HG02763 (cell line): ENCODE measurements around the gene ARPIN.

Experiments used
- ATAC-seq: cut with Tn5 transposase; IDR thresholded peaks from one replicate; pipeline ENCODE4 v1.9.1; 2021; ENCODE audit warnings: mild to moderate bottlenecking, moderate library complexity; ENCODE audit not compliant: unreplicated experiment

Gene ARPIN

DNA sequence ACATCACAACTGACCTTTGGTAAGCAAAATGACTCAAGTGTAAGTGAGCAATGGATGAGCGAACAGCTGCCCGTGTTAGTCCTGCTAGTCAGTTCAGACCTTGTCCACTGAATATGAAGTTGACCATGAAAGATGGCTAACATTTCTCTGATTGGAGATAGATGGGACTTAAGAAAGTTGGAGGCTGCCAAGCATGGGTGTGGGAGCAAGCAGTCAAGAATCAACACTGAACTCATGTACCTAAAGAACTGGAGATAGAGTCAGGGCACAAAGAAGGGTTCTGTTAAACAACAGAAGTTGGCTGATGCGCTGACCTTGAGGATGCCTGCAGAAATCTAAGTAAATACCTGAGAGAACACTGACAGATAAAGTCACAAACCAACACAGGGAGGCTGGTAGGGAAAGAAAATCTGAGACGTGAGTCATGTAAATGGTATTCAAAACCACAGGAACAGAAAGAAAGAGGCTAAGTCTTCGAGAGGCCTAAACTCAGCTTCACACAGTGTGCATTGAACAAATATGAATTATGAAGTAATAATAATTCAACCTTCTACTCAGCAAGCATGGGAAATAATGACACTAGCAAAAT is 67.4 kb downstream of the ARPIN start:
- ATAC-seq, result no peak
